Stimulated activated CD4-positive, alpha-beta T cell treated with anti-CD3 and anti-CD28 coated beads, TNF-alpha, amount 100 ng/mL, for 1 hour (primary cell): ENCODE data around the gene MAP4K4.

Source experiments
- DNase-seq, 3 donors: peaks; one replicate each; pipeline ENCODE4 v3.0.0-alpha.2; 2020; ENCODE audit warnings: low read depth in 3 of 3, low spot score in 1 of 3

Gene MAP4K4

GRCh38 chr2:101692041-101692440 is 5.5 kb upstream of the MAP4K4 start:
- DNase-seq = no peak

DNA sequence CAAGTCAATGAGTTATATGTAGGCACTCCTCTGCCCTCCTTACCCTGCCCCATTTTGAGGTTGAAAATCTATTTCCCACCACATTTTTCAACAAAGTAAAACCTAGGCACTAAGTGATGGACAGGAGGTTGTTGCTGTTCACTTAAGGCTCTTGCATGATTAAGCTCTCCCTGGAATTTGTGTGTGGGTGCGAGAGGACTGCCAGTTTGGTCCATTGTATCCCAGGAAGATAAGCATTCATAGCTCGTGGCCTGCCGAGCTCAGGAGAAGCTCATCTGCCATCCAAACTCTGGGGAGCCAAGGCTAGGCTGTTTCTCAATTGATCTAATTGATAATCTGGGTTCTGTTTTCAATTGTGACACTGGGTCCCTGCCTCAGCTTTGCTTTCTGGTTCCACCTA is 4.7 kb upstream of the MAP4K4 start:
- no peak for DNase-seq

GRCh38 chr2:101693991-101694588 is 3.4 kb upstream of the MAP4K4 start:
- DNase-seq = no peak

- no peak for DNase-seq
These were observed 1.0 kb upstream of the MAP4K4 start for GRCh38 chr2:101696272-101697123.

- DNase-seq = no peak
These were observed 722 bp downstream of the MAP4K4 start for GRCh38 chr2:101698014-101698843.

DNA sequence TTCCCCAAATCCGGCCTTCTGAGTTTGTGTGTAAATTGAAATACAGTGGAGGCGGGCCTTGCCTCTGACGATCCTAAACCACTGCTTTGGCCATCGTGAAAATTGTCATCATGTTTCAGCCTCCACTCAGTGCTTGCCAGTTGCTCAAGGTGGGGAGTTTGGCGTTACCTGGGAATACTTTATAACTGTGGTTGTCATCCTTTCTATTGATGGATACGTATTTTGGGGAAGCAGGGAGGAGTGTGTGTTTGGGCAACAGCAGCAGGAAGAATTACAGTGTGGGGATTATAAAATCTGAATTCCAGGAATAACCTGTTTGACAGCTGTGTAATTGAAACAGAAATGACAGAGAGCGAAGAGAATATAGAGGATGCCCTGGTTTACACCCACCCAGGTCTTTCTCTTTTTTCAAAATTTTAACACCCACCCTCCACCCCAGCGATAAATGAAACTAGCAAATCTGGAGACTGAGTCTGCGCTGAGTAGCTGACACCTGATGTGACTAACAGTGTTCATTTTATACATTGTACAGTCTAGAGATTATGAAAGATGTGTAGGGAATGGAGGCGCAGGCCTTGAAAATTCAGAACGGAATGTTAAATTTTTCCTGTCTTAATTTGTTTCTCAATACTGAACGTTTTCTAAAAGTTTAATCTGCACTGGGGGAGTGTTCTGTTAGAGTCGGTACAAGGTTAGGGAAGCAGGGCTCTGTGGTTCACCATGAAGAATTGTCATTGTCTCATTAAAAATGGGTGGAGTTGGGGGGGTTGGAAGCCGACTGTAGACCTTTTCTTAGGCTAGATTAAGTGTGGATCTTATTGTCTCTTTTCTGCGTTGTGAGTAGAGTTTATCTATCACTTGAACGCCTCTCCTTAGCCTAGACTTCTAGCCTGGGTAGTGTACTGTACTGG is 1.6 kb downstream of the MAP4K4 start:
- DNase-seq = no peak

- DNase-seq = no peak
These were observed 2.4 kb downstream of the MAP4K4 start for GRCh38 chr2:101699755-101700461.

GRCh38 chr2:101704046-101704466 is 6.5 kb downstream of the MAP4K4 start:
- no peak for DNase-seq

DNA sequence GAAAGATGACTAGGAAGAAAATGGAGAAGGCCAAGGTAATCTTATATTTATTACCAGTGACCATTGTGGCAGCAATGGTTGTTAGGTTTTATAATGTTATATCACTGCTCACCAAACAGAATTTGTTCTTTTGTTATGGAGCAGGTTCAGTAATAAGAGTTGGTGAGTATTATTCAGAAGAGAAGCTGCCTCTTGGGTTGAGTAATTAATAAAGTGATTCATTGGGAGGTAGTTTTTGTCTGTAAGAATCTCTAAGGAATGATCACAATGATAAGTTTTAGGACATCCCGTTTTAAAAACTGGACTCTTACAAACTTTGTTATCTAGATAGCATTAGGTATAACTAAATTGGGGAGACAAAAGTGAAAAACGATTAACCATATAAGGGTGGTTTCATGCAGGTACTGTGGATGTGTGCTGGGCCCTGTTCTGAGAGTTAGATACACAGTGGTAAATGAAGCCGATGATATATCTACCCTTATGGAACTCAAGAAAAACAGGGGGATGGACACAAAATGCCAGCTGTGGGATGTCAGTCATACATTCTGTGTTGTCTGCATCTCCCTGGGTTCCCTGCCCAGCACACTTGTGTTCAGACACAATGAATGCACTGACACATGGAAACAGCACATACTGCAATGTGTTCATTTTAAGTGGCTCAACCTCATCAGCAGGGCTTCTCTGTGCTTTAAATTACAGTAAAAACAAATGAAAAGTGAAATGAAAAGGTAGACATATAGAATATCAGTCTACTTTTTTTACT is 7.5 kb downstream of the MAP4K4 start:
- no peak for DNase-seq

- DNase-seq = no peak
These were observed 8.8 kb downstream of the MAP4K4 start for GRCh38 chr2:101706121-101706818.

DNA sequence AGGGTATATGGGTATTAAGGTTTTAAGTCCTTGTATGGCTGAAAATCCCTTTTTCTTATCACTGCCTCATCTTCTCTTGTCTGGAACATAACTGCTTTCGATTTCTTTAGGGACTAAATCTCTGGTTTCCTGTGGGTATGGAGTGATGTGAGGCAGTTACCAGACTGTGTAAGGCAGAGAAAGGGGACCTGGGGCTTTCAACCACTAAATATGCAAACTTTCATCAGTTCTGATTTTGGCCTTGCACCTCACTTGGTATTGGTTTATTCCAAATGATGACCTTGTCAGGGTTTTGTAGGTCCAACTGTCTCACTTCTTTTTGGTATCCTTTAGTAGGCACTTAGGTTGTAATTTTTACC is 9.3 kb downstream of the MAP4K4 start:
- no peak for DNase-seq

- no peak for DNase-seq
These were observed 12.5 kb downstream of the MAP4K4 start for GRCh38 chr2:101710036-101710435.

GRCh38 chr2:101710471-101711318 is 13.2 kb downstream of the MAP4K4 start:
- DNase-seq = no peak

DNA sequence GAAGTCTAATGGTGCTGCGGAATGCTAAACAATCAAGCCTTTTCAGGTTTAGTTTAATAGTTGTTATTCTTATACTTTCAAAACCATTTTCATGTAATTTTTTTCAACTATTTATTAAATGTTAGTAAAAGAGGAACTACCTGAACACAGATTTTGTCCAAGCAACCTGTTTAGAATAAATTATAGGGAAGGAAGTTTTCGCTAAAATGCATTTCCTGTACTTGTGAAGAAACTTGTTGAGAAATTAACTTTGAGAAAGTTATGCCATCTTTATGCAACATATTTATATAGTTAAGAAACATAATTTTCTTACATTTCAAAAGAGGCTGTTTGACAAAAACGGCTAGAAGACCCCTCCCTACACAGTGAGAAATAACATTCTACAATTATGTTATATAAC is 16.6 kb downstream of the MAP4K4 start:
- DNase-seq = no peak

GRCh38 chr2:101717071-101717845 is 19.8 kb downstream of the MAP4K4 start:
- DNase-seq = no peak

DNA sequence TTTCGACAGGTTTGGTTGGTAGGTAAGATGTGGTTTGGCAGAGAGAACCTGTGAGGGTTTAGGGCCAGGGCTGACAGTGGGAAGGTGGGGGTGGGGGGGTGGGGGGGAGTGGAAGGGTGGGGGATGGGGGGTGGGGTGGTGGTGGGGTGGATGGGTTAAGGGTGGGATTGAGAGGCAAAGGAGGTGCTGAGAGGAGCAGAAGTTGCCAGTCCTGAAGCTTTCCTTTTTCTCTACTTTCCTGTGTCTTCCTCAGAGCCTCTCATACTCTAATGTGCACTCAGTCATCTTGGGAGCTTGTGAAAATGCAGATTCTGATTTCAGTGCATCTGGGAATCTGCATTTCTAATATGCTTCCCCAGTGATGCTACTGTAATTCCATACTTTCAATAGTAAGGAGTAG is 21.0 kb downstream of the MAP4K4 start:
- DNase-seq = no peak

- no peak for DNase-seq
These were observed 21.6 kb downstream of the MAP4K4 start for GRCh38 chr2:101718993-101719571.
